Type B pancreatic cell (in vitro differentiated cells): ENCODE results near the gene BCL2L15. TPM values are rescaled to one million over a fixed set of nuclear protein-coding genes. Genes with fewer than 3 reads are reported as not detected.

ENCODE experiments used
- DNase-seq: peaks from one replicate; pipeline ENCODE4 v3.0.0; 2021; ENCODE audit warnings: mixed read lengths; ENCODE audit not compliant: unreplicated experiment; ENCODE audit errors: extremely low spot score
- H3K27ac Mint-ChIP-seq: 2 replicates; pipeline ENCODE4 v1.8.0; 2021; ENCODE audit warnings: mild to moderate bottlenecking, mixed read lengths
- H3K27me3 Mint-ChIP-seq: 2 replicates; pipeline ENCODE4 v1.8.0; 2021; ENCODE audit warnings: mixed read lengths
- H3K36me3 Mint-ChIP-seq: 2 replicates; pipeline ENCODE4 v1.8.0; 2021; ENCODE audit warnings: mixed read lengths
- H3K4me1 Mint-ChIP-seq: one replicate; pipeline ENCODE4 v1.8.0; 2021; ENCODE audit warnings: mixed read lengths; ENCODE audit not compliant: unreplicated experiment
- H3K4me3 Mint-ChIP-seq: 2 replicates; pipeline ENCODE4 v1.8.0; 2021; ENCODE audit warnings: mild to moderate bottlenecking, mixed read lengths
- H3K9me3 Mint-ChIP-seq: 2 replicates; pipeline ENCODE4 v1.8.0; 2021; ENCODE audit warnings: mixed read lengths
- CTCF ChIP-seq: fragments of 200-600 bp; sonication (generic); conservative IDR thresholded peaks from 2 replicates; pipeline ENCODE4 v1.5.0; 2021; ENCODE audit warnings: antibody characterized with exemption, mild to moderate bottlenecking
- total RNA-seq: library from RNA; stranded (reverse); gene quantifications from 2 replicates; pipeline ENCODE4 v1.2.1, GENCODE V29; 2021; ENCODE audit warnings: low replicate concordance

BCL2L15 gene
- total RNA-seq, 1 donor from 2014 or later: 1.2 TPM

DNA sequence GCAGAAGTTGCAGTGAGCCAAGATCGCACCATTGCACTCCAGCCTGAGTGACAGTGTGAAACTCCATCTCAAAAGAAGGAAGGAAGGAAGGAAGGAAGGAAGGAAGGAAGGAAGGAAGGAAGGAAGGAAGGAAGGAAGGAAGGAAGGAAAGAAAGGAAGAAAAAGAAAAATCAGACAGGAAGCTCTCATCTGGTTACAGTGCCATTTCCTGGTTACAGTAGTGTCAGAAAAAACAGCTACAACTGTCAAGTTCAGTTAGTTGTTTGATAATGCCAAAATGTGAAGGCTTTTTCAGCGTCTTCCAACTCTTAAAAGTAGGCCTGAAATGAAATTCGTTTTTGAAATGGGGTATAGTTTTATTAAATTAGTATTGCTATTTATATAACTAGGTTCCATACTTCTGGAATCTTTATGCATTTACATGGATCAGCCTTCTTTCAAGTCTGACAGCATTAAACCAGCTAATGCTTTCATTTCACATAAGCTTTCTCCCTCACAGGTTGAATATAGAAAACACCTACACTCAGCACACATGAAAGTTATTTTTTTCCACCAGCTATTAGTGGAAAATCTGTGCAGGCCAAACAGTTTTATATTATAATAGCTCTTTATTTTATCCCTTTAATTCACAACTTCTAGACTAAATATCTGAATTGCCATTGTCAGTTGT, 37.1 kb downstream of the BCL2L15 start:
- H3K27ac Mint-ChIP-seq: no peak overlapping the region

DNA sequence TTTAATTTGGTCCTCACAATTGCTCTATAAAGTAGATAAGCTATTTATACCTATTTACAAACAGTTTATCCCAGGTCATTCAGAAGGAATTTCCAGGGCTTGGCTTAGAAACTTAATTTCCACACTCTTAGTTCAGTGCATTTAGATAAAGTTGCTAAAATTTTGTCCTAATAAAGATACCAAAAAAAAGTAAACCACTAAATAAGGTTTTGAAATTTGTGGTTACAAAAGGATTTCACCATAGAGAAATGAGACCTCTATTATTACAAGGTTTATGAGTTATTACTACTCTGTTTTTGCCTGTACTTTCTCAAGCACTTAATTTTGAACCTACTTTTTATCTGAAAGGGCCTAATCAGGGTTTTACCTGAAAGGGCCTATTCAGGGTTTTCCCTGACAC, 38.3 kb downstream of the BCL2L15 start:
- Mint-ChIP-seq H3K36me3 (no peaks in the 10 kb centered on the region), H3K27me3 (no peaks in the 10 kb centered on the region), H3K9me3 (no peaks in the 10 kb centered on the region), H3K4me1 (no peaks in the 10 kb centered on the region), H3K4me3 (no peak overlapping the region), H3K27ac (no peak overlapping the region)
- DNase-seq: no peak
- no peak for TF ChIP-seq CTCF

More for the DNA sequence above, 37.1 kb downstream of the BCL2L15 start:
- no peak for DNase-seq
- Mint-ChIP-seq H3K36me3 (no peaks in the 10 kb centered on the region), H3K27me3 (no peaks in the 10 kb centered on the region), H3K4me3 (no peak overlapping the region), H3K9me3 (no peaks in the 10 kb centered on the region), H3K4me1 (no peaks in the 10 kb centered on the region)
- TF ChIP-seq CTCF: no peak

- Mint-ChIP-seq H3K36me3 (no peaks in the 10 kb centered on the region), H3K4me3 (no peak overlapping the region), H3K4me1 (no peaks in the 10 kb centered on the region), H3K27me3 (no peaks in the 10 kb centered on the region), H3K27ac (no peak overlapping the region), H3K9me3 (no peaks in the 10 kb centered on the region)
- TF ChIP-seq CTCF: no peak
- DNase-seq: no peak
Observed at GRCh38 chr1:113846391-113847035, 40.9 kb downstream of the BCL2L15 start.

GRCh38 chr1:113836534-113836933, 50.8 kb downstream of the BCL2L15 start:
- Mint-ChIP-seq H3K27ac (no peak overlapping the region), H3K4me3 (no peak overlapping the region), H3K27me3 (peaks cover 12% of the 10 kb centered on the region), H3K9me3 (no peaks in the 10 kb centered on the region), H3K36me3 (no peaks in the 10 kb centered on the region), H3K4me1 (no peaks in the 10 kb centered on the region)
- DNase-seq: no peak
- TF ChIP-seq CTCF: no peak

DNA sequence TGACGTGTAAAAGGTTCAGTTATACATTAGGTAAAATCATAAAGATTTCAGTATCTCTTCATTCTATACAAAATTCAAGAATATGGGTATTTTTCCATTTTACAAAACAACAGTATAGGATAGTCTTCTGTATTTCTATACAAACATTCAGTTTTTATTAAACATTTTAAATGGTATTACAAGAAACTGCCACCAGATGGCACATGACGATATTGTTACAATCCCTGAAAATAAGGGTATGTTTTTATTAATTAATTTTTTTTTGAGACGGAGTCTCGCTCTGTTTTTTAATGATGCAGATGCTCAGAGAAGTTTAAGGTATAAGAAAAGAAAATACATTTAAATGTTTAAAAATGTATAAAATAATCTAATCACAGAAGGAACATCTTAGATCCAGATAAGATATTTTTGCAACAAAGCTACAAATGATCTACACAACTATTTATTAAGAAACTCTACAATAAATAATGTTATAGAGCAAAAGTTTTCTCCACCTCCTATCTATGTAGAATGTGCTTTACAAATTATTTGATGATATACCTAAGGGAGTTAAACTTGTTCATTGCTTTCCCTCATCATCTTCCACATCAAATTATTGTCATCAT, 51.6 kb downstream of the BCL2L15 start:
- peak; percentile 85 for TF ChIP-seq CTCF
- DNase-seq: no peak
- Mint-ChIP-seq H3K27me3 (peaks cover 18% of the 10 kb centered on the region), H3K36me3 (no peaks in the 10 kb centered on the region), H3K4me3 (no peak overlapping the region), H3K9me3 (no peaks in the 10 kb centered on the region), H3K27ac (no peak overlapping the region), H3K4me1 (no peaks in the 10 kb centered on the region)
